ENCODE results near the gene KBTBD3. TPM values are rescaled to one million over a fixed set of nuclear protein-coding genes. Genes with fewer than 3 reads are reported as not detected.

Gene KBTBD3, protein sequence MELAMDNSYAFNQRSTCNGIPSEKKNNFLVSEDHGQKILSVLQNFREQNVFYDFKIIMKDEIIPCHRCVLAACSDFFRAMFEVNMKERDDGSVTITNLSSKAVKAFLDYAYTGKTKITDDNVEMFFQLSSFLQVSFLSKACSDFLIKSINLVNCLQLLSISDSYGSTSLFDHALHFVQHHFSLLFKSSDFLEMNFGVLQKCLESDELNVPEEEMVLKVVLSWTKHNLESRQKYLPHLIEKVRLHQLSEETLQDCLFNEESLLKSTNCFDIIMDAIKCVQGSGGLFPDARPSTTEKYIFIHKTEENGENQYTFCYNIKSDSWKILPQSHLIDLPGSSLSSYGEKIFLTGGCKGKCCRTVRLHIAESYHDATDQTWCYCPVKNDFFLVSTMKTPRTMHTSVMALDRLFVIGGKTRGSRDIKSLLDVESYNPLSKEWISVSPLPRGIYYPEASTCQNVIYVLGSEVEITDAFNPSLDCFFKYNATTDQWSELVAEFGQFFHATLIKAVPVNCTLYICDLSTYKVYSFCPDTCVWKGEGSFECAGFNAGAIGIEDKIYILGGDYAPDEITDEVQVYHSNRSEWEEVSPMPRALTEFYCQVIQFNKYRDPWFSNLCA
- 1 to 10 TPM; 7.0 to 7.7 TPM for total RNA-seq

DNA sequence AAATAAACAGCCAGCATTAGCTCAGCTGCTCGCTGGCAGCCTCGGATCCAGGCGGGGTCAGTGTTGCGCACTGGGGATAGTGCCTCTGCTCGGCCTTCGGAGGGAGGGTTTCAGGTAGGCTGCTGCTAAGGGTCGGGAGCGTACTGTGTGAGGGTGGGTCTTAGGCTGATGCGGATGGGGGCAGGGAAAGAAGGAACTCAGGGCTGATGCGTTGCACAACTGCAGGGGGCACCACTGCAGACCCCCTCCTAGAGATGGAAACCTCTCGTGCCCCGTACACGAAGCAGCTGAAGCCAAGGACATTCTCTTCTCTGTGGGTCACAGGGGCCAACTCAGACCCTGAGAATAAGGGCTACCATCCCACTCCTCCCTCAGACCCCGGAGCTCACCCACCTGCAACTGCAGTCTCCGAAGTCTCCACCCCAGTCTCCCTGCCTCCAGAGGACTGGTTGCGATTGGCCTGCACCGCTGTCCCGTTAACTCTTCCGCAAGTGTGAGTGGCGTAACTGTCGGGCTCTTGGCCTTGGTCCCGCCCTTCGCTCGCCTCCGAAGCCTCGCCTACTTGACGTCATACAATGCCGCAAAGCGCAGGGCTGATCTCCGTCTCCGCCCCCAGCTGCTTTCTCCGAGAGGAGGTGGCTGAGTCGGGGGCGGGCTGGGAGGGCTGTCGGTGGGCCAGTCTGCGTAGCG lies at the start of gene KBTBD3:
TSS of gene KBTBD3 (minus strand) at position 429 of the 690 bp plus-strand sequence. CDS start 18,250 bp downstream, outside the sequence.
- Mint-ChIP-seq H3K27ac (peak within 1 kb of the TSS; percentile 96), H3K9me3 (no peaks in the 10 kb centered on the region), H3K4me1 (ENCODE audit: low read depth) (peaks cover 52% of the 10 kb centered on the region), H3K36me3 (peaks cover 19% of the 10 kb centered on the region), H3K27me3 (no peaks in the 10 kb centered on the region), H3K4me3 (peak within 1 kb of the TSS; percentile 96)
- ChIA-PET CTCF (interaction anchor here (0.6 to 1.8 kb wide), 4 partner anchors 10 to 14 kb away, joined by 3 to 10 read pairs (median 6); no protein-coding TSS in a partner anchor), POLR2A (interaction anchor here (1.3 to 2.6 kb wide), 4 partner anchors 8 to 15 kb away, joined by 4 to 6 read pairs (median 4); no protein-coding TSS in a partner anchor)
- DNase-seq, result peak; percentile 99
- intact Hi-C loops (cut with micrococcal nuclease), result loop anchor here (1.0 to 5.0 kb wide), 6 partner anchors 14 to 1488 kb away; partner anchors contain the start of genes ALKBH8, CWF19L2 and MSANTD4

DNA sequence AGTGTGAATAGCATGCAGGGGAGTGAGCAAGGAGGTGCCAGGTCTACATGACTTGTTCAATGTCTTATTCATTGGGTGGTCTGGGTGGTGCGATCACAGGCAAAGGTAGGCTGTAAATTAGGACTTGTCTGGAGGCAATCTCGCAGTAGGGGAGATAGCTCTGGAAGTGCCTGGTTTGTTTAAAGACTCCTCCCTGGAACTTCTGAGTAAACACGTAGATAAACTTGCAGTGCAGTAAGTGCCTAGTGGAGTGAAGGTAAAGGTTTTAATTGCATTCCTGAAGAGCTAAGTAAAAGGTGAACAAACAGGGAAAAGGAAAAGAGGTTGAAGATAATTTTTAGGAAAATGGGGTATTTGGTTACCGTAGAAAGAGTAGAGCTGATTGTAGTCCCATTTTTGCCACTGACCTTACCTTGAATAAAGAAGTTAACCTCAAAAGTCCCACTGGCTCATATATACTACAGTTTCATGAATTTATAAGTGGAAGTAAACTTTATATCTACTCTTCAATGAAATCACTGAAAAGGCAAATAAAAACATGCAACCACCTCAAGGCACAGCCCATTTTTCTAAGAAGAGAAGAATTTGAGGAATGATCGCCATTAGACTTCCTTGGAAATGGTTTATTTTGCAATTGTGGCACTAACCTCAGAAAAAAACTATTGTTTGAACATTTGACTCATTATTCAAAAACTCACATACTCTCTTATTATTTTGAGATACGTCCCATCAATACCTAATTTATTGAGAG lies 44.6 kb upstream of the KBTBD3 start:
- Mint-ChIP-seq H3K4me1 (ENCODE audit: low read depth) (no peaks in the 10 kb centered on the region), H3K36me3 (no peaks in the 10 kb centered on the region), H3K9me3 (no peaks in the 10 kb centered on the region), H3K4me3 (no peak overlapping the region), H3K27ac (no peak overlapping the region), H3K27me3 (peaks cover 14% of the 10 kb centered on the region)
- intact Hi-C loops (cut with micrococcal nuclease), result no loop called here
- DNase-seq, result no peak
- CTCF ChIA-PET, result no interaction called here
- POLR2A ChIA-PET, result no interaction called here

DNA sequence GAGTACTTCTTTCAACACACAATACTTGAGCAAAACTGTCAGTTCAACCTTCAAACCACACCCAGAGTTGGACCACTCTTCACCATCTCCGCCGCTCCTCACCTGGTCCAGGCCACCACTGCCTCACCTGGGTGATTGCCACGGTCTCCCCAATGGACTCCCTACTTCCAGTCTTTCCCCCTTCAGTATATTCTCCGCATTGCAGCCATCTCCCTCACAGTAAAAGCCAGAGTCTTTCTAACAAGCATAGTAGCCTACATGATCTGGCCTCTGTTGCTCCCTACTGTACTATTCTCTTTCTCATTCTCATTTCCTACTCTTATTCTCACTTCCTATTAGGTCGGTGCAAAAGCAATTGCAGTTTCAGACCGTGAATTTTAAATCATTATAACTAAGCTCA lies 28.8 kb upstream of the KBTBD3 start:
- Mint-ChIP-seq H3K27ac (no peak overlapping the region), H3K9me3 (peaks cover 2% of the 10 kb centered on the region), H3K4me3 (no peak overlapping the region), H3K27me3 (no peaks in the 10 kb centered on the region), H3K4me1 (ENCODE audit: low read depth) (no peaks in the 10 kb centered on the region), H3K36me3 (no peaks in the 10 kb centered on the region)
- no peak for DNase-seq
- intact Hi-C loops (cut with micrococcal nuclease), result no loop called here
- CTCF ChIA-PET, result no interaction called here
- POLR2A ChIA-PET, result no interaction called here

DNA sequence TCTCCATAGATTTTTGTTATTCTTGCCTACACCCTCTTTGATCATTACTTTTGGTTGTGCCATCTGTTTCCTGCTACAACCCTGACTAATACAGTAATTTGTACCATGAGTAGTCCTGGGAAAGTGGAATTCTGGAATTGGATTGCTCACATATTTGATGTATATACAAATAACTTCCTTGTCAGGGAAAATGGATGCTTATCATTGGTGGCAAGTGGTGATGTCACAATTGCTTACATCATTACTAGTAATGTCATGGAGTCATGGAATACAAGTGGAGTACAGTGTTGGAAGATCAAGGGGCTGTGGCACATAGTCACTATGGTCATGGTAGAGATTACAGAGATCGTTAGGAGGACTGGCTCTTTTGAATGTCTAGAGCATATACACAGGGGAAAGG lies 24.7 kb upstream of the KBTBD3 start:
- Mint-ChIP-seq H3K27me3 (no peaks in the 10 kb centered on the region), H3K27ac (no peak overlapping the region), H3K4me3 (no peak overlapping the region), H3K9me3 (peaks cover 2% of the 10 kb centered on the region), H3K4me1 (ENCODE audit: low read depth) (no peaks in the 10 kb centered on the region), H3K36me3 (peaks cover 14% of the 10 kb centered on the region)
- intact Hi-C loops (cut with micrococcal nuclease), result no loop called here
- ChIA-PET CTCF (no interaction called here), POLR2A (no interaction called here)
- DNase-seq, result no peak

DNA sequence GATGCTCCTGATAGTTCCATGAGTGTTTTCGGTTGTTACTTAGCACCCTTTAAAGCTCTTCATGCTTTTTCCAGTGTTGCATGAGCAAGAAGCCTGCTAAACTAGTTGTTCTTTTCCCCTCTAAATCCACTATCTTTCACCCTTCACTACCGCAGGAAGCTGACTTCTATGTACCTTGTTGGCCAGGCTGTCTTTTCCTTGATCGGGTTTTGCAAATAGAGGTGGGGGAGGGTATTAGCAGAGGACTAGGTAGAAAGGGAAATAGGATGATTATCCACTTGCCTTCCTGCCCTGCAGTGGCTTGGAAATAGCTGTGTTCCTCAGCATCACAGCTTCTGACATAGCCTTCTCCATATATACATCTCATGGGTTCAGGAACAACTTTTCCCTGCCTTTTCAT lies 24.2 kb upstream of the KBTBD3 start:
- POLR2A ChIA-PET, result no interaction called here
- Mint-ChIP-seq H3K27me3 (no peaks in the 10 kb centered on the region), H3K9me3 (peaks cover 2% of the 10 kb centered on the region), H3K36me3 (peaks cover 18% of the 10 kb centered on the region), H3K27ac (no peak overlapping the region), H3K4me1 (ENCODE audit: low read depth) (no peaks in the 10 kb centered on the region), H3K4me3 (no peak overlapping the region)
- CTCF ChIA-PET, result no interaction called here
- intact Hi-C loops (cut with micrococcal nuclease), result no loop called here
- DNase-seq, result no peak

DNA sequence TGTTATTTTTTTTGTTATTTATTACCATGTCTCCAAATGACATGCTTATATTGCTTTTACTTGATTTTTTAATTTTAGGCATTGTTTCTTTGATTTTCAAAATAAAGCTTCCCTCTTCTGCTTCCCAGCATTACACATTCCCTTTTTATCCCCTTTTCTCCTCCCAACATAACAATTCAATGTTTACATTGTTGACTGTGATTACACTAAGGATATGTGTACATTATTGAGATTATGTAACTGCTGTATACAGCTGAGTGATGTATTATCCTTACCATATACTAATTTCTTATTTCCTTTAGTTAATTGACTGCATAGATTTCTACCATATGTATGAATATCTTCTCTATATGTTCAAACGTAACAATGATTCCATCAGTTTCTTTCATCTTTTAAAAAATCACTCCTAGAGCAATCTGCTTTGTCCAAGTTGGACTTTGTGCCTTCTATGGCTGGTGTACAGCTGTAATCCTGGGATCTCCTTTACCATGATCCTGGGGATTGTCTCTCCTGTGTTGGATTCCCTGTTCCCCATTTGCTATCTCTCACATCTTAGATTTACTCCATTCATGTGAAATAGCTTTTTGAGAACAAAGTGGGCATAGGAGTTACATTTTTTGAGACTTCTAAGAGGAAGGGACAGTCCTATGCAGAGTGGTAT lies 21.9 kb upstream of the KBTBD3 start:
- ChIA-PET POLR2A (no interaction called here), CTCF (interaction anchor here (2.3 kb wide), 1 partner anchor 12 kb away, joined by 9 read pairs; no protein-coding TSS in a partner anchor)
- peaks cover 30% of the 10 kb centered on the region for H3K36me3 Mint-ChIP-seq
- peaks cover 2% of the 10 kb centered on the region for H3K9me3 Mint-ChIP-seq
- intact Hi-C loops (cut with micrococcal nuclease), result no loop called here
- no peak overlapping the region for H3K27ac Mint-ChIP-seq
- no peaks in the 10 kb centered on the region for H3K4me1 Mint-ChIP-seq (ENCODE audit: low read depth)
- no peaks in the 10 kb centered on the region for H3K27me3 Mint-ChIP-seq
- no peak for DNase-seq
- H3K4me3 Mint-ChIP-seq, result no peak overlapping the region

DNA sequence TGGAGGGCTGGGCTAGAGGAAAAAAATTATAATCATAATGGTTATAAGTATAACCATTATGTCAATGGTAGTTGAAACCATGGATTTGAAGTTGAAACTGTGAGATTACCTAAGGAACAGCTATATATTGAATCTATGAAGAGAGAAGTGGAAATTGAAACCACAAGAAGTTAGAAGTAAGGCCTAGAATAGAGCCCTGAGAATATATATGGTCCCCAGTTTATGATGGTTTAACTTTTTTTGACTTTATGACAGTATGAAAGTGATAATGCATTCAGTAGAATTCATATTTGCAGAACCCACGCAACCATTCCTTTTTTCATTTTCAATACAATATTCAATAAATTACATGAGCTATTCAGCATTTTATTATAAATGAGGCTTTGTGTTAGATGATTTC lies 15.3 kb upstream of the KBTBD3 start:
- ChIA-PET POLR2A (no interaction called here), CTCF (no interaction called here)
- DNase-seq, result no peak
- intact Hi-C loops (cut with micrococcal nuclease), result no loop called here
- peaks cover 39% of the 10 kb centered on the region for H3K4me1 Mint-ChIP-seq (ENCODE audit: low read depth)
- H3K4me3 Mint-ChIP-seq, result no peak overlapping the region
- H3K9me3 Mint-ChIP-seq, result no peaks in the 10 kb centered on the region
- no peaks in the 10 kb centered on the region for H3K27me3 Mint-ChIP-seq
- peaks cover 47% of the 10 kb centered on the region for H3K36me3 Mint-ChIP-seq
- no peak overlapping the region for H3K27ac Mint-ChIP-seq

DNA sequence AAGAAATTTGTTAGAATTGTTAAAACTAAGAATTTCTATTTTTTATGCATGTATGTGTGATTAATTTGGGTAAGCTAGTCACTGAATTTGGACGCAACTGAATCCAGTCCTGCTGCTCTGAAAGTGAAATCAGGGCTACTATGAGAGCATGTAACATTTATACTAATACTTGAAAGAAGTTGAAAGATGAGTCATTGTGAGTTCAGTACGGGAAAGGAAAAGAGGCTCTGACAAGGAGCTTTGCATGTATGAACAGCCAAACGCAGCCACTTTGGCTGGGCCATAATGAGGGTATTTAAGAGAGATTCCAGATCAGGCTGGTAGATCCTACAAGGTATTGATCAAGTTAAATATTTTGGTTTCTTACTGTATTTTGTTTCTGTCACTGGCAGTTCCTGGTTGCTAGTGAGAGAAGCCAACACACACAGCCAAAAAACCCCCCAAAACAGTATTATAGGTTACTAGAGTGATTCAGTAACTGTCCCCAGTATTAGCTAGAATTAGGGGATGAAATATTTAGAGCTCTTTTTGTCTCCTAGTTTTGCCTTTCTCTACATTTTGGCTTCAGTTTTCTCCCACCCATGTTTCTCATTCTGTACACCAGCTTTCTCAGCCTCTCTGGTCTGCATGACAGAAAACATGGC lies 14.5 kb upstream of the KBTBD3 start:
- H3K9me3 Mint-ChIP-seq, result no peaks in the 10 kb centered on the region
- H3K4me1 Mint-ChIP-seq (ENCODE audit: low read depth), result peaks cover 44% of the 10 kb centered on the region
- no peak overlapping the region for H3K4me3 Mint-ChIP-seq
- intact Hi-C loops (cut with micrococcal nuclease), result loop anchor here (1.0 to 2.0 kb wide), 4 partner anchors 14 to 69 kb away; partner anchors contain the start of genes AASDHPPT, KBTBD3 and MSANTD4
- DNase-seq, result peak; percentile 48
- ChIA-PET CTCF (interaction anchor here (0.9 to 1.5 kb wide), 3 partner anchors 15 to 21 kb away, joined by 3 to 10 read pairs (median 4); partner anchors contain the start of genes AASDHPPT and KBTBD3), POLR2A (interaction anchor here (1.4 kb wide), 1 partner anchor 14 kb away, joined by 4 read pairs; the partner anchor contains the start of genes AASDHPPT and KBTBD3)
- peaks cover 40% of the 10 kb centered on the region for H3K36me3 Mint-ChIP-seq
- no peaks in the 10 kb centered on the region for H3K27me3 Mint-ChIP-seq
- H3K27ac Mint-ChIP-seq, result peak overlapping the region; percentile 44

DNA sequence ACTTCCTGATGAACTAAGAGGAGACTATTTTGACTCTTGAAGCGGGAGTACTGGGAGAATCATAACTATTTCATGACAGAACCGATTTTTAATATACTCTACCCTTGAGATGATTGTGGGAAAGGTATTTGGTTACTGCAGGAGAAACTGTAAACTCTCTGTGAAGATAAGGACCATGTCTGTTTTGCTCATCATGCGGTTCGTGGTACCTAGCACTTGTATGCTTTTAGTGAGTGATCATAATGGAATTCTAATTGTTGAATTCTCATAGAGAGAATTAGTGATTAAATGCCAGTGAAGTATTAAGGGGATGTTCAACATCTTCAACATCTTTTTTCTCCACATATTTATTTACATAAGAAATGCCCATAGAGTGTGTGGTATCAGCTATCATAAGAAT lies 11.7 kb upstream of the KBTBD3 start:
- CTCF ChIA-PET, result interaction anchor here (1.0 kb wide), 1 partner anchor 83 kb away, joined by 3 read pairs; no protein-coding TSS in a partner anchor

DNA sequence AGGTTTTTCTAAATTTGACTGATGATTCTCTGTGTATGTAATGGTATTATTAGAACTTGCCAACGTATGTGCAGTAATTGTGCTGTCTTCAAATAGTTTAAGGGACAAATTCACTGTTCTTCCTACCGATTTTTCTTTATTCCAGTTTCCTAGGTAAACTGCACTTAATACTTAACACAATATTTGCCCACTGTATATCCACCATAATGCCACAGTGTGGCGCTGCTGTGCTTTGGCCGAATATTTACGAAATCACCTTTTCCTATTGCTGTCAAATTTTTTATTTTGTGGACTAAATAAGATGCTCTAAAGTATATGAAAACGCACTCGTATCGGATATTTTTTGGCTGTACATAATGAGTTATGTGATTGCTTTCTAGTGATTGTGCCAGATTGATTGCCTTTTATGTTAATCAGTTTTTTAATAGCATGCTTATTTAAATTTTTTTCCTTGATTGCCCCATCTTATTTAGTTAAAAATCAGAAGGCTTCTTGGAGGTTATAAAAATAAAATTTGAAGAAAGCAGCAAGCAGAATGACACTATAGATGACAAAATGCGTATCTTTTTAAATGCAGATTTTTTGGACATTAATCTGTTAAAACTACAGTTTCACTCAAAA lies 10.8 kb upstream of the KBTBD3 start:
- no peaks in the 10 kb centered on the region for H3K9me3 Mint-ChIP-seq
- peaks cover 26% of the 10 kb centered on the region for H3K36me3 Mint-ChIP-seq
- no peak overlapping the region for H3K27ac Mint-ChIP-seq
- DNase-seq, result peak; percentile 62
- ChIA-PET POLR2A (interaction anchor here (0.8 kb wide), 1 partner anchor 11 kb away, joined by 4 read pairs; the partner anchor contains the start of genes AASDHPPT and KBTBD3), CTCF (interaction anchor here (0.6 to 1.8 kb wide), 6 partner anchors 9 to 232 kb away, joined by 3 to 9 read pairs (median 6); partner anchors contain the start of genes AASDHPPT and KBTBD3)
- intact Hi-C loops (cut with micrococcal nuclease), result no loop called here
- peaks cover 58% of the 10 kb centered on the region for H3K4me1 Mint-ChIP-seq (ENCODE audit: low read depth)
- H3K27me3 Mint-ChIP-seq, result no peaks in the 10 kb centered on the region
- H3K4me3 Mint-ChIP-seq, result no peak overlapping the region

More for the DNA sequence above, 11.7 kb upstream of the KBTBD3 start:
- H3K27me3 Mint-ChIP-seq, result no peaks in the 10 kb centered on the region
- peaks cover 26% of the 10 kb centered on the region for H3K36me3 Mint-ChIP-seq
- no peak overlapping the region for H3K27ac Mint-ChIP-seq
- H3K4me1 Mint-ChIP-seq (ENCODE audit: low read depth), result peaks cover 57% of the 10 kb centered on the region
- H3K4me3 Mint-ChIP-seq, result no peak overlapping the region
- POLR2A ChIA-PET, result no interaction called here
- intact Hi-C loops (cut with micrococcal nuclease), result no loop called here
- DNase-seq, result no peak
- no peaks in the 10 kb centered on the region for H3K9me3 Mint-ChIP-seq

Data from activated CD4-positive, alpha-beta memory T cell treated with anti-CD3 and anti-CD28 coated beads for 36 hours (primary cell).